Measurements from ENCODE around the gene SPRY1.

The SPRY1 gene

DNA sequence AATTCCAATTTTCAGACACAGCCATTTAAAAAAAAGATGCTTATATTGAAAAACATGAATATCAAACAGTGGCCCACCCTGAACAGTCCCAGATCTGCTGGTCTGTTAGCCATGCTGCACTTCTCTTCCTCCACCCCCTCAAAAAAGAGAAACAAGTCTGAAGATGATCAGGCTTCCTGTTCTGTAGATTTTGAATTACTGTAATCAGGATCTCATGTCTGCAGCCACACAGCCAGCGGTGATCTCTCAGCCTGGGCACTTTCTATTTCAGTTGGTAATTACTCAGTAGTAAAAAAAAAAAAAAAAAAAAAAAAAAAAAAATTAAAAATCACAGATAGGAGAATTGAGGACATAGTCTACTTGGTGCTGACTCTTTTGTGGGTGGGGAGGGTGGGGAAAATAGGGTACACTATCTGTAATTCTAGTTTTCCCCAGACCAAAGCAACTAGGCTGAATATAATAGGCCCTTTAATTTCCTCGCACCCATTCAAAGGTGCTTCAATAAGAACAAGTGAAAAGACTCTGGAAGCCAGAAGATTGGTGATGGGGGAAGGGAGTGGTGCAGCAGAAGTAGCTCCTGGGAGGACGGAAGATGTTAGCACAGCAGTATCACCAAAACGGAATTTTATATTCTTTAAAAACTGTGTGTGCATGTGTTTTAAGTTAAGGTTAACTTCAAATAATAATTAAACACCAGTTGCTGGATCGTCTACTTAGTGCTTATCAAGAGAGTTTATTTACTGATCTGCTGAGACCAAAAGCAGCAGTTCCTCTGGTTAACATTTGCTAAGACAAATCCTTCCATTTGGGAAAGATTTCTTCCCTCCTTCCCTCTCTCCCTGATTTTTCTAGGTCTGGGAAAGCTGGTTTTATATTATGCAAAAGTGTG lies 47.0 kb downstream of the SPRY1 start:
- Histone ChIP-seq H3K27ac (ENCODE audit: low read length) (no peak overlapping the region), H3K4me1 (ENCODE audit: control insufficient read depth, insufficient read depth, low read length) (no peaks in the 10 kb centered on the region; the same call in 1 of the 2 replicates), H3K27me3 (ENCODE audit: control insufficient read depth, insufficient read depth, low read length) (no peaks in the 10 kb centered on the region), H3K9me3 (ENCODE audit: control insufficient read depth, insufficient read depth, low read length) (no peaks in the 10 kb centered on the region), H3K36me3 (ENCODE audit: control insufficient read depth, insufficient read depth, low read length) (no peaks in the 10 kb centered on the region), H3K4me3 (ENCODE audit: low read length) (no peak overlapping the region)
- WGBS (ENCODE audit: insufficient coverage, insufficient read length): no CpG with 5 or more reads among the region's 5 CpGs
- no peak for DNase-seq (ENCODE audit: low read depth, low spot score)

DNA sequence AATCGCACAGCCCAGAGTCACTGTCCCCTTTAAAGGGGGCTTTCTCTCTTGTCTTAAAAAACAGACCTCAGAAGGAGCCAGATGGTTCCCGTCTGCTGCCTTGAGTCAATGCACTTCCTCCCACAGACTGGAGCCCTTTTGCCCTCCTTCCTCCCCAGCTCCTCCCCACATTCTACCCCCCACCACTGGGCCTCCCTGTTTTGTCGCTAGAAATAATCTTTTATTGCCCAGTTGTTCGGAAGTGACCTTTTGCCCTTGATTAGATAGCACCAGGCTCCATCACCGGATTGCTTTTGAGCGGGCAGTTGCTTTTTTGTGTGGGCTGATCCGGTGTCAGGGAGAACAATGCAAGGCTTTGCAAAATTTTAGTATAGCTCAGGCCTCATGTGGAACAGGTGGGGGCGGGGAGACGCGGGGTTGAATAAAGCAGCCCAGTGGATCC lies 47.7 kb downstream of the SPRY1 start:
- no peaks in the 10 kb centered on the region for H3K36me3 ChIP-seq (ENCODE audit: control insufficient read depth, insufficient read depth, low read length)
- H3K4me1 ChIP-seq (ENCODE audit: control insufficient read depth, insufficient read depth, low read length): no peaks in the 10 kb centered on the region; the same call in 1 of the 2 replicates
- WGBS (ENCODE audit: insufficient coverage, insufficient read length): no CpG with 5 or more reads among the region's 10 CpGs
- DNase-seq (ENCODE audit: low read depth, low spot score): peak; percentile 68
- H3K4me3 ChIP-seq (ENCODE audit: low read length): no peak overlapping the region
- H3K9me3 ChIP-seq (ENCODE audit: control insufficient read depth, insufficient read depth, low read length): no peaks in the 10 kb centered on the region
- no peak overlapping the region for H3K27ac ChIP-seq (ENCODE audit: low read length)
- no peaks in the 10 kb centered on the region for H3K27me3 ChIP-seq (ENCODE audit: control insufficient read depth, insufficient read depth, low read length)

DNA sequence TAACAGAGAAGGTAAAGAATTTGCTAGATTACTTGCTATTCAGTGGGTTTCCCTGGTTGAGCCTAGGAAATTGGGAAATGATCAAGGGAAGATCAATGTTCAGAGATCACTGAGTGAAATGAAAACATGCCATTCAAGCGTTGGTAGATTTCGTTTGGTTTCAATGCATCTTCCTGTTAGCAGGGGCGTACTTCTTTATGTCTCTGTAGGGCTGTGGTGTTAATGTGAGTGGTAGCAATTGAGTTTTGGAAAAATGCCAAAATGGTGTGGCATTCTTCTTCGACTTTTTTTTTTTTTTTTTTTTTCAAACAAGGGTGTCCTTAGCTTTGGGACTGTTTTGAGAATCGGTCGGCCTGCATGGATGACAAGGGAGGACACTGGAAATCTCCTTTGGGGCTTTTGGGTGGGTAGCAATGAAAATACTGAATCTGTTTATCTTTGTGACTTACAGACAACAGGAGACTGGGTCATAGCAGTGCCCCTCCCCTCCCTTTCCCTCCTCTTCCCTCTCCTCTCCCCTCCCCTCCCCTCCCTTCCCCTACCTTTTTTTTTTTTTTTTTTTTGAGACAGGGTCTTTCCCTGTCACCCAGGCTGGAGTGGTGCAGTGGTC lies 50.4 kb downstream of the SPRY1 start:
- no peaks in the 10 kb centered on the region for H3K27me3 ChIP-seq (ENCODE audit: control insufficient read depth, insufficient read depth, low read length)
- no peaks in the 10 kb centered on the region for H3K36me3 ChIP-seq (ENCODE audit: control insufficient read depth, insufficient read depth, low read length)
- H3K9me3 ChIP-seq (ENCODE audit: control insufficient read depth, insufficient read depth, low read length): no peaks in the 10 kb centered on the region
- DNase-seq (ENCODE audit: low read depth, low spot score): no peak
- no CpG with 5 or more reads among the region's 6 CpGs for WGBS (ENCODE audit: insufficient coverage, insufficient read length)
- H3K4me1 ChIP-seq (ENCODE audit: control insufficient read depth, insufficient read depth, low read length): no peaks in the 10 kb centered on the region; the same call in 1 of the 2 replicates
- H3K4me3 ChIP-seq (ENCODE audit: low read length): no peak overlapping the region
- no peak overlapping the region for H3K27ac ChIP-seq (ENCODE audit: low read length)

DNA sequence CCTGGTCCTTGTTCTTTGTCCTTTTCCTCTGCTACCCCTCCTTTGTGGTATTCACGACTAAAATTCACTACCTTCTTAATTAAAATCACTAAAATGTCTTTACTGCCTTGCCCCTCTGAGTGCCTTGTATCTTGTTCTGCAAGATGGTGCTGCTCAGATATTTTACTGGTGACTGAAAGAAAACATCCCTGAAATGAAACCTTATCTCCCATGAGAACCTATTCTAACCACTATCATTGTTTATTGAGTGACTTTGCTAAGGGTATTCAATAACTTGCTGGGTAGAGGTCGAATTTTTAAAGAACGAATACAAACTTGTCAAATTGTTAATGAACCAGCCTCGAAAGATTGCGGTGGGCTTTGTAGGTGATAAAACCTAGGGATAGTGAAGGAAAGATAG lies 52.8 kb downstream of the SPRY1 start:
- Histone ChIP-seq H3K9me3 (ENCODE audit: control insufficient read depth, insufficient read depth, low read length) (no peaks in the 10 kb centered on the region), H3K36me3 (ENCODE audit: control insufficient read depth, insufficient read depth, low read length) (no peaks in the 10 kb centered on the region), H3K4me3 (ENCODE audit: low read length) (no peak overlapping the region), H3K27me3 (ENCODE audit: control insufficient read depth, insufficient read depth, low read length) (no peaks in the 10 kb centered on the region), H3K27ac (ENCODE audit: low read length) (no peak overlapping the region), H3K4me1 (ENCODE audit: control insufficient read depth, insufficient read depth, low read length) (no peaks in the 10 kb centered on the region)
- DNase-seq (ENCODE audit: low read depth, low spot score): no peak
- no CpG with 5 or more reads among the region's 5 CpGs for WGBS (ENCODE audit: insufficient coverage, insufficient read length)

DNA sequence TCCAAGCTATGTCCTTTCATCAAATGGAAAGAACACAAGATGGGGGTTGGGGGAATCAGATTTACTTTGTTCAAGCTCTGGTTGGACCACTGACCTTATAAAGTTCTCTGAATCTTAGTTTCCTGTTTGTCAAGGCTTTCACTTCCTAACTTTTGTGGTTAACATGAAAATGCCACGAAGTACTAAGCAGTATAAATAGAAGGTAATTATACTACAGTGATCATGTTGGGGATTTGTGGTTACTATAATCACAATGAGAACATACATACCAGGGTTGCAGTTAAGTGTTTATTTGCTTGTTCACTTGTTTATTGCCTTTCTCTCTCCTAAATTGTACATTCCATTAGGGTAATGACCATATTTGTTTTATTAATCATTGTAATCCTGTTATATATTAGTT lies 53.2 kb downstream of the SPRY1 start:
- no peaks in the 10 kb centered on the region for H3K4me1 ChIP-seq (ENCODE audit: control insufficient read depth, insufficient read depth, low read length)
- no peaks in the 10 kb centered on the region for H3K9me3 ChIP-seq (ENCODE audit: control insufficient read depth, insufficient read depth, low read length)
- no peaks in the 10 kb centered on the region for H3K36me3 ChIP-seq (ENCODE audit: control insufficient read depth, insufficient read depth, low read length)
- no peak for DNase-seq (ENCODE audit: low read depth, low spot score)
- no peak overlapping the region for H3K27ac ChIP-seq (ENCODE audit: low read length)
- H3K27me3 ChIP-seq (ENCODE audit: control insufficient read depth, insufficient read depth, low read length): no peaks in the 10 kb centered on the region
- H3K4me3 ChIP-seq (ENCODE audit: low read length): no peak overlapping the region
- WGBS (ENCODE audit: insufficient coverage, insufficient read length): no CpG with 5 or more reads among the region's 1 CpG

DNA sequence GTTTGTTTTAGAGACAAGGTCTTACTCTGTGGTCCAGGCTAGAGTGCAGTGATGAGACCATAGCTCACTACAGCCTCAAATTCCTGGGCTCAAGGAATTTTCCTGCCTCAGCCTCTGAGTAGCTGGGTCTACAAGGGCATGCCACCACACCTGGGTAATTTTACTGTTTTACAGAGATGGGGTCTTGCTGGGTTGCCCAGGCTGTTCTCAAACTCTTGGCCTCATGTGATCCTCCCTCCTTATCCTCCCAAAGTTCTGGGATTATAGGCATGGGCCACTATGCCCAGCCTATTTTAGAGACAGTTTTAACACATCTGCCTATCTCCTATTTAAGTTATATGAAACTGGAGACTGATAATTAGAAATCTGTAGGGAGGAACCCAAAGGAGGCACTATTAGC lies 53.8 kb downstream of the SPRY1 start:
- H3K4me3 ChIP-seq (ENCODE audit: low read length): no peak overlapping the region
- DNase-seq (ENCODE audit: low read depth, low spot score): no peak
- H3K4me1 ChIP-seq (ENCODE audit: control insufficient read depth, insufficient read depth, low read length): no peaks in the 10 kb centered on the region
- H3K9me3 ChIP-seq (ENCODE audit: control insufficient read depth, insufficient read depth, low read length): no peaks in the 10 kb centered on the region
- no peaks in the 10 kb centered on the region for H3K36me3 ChIP-seq (ENCODE audit: control insufficient read depth, insufficient read depth, low read length)
- no peak overlapping the region for H3K27ac ChIP-seq (ENCODE audit: low read length)
- H3K27me3 ChIP-seq (ENCODE audit: control insufficient read depth, insufficient read depth, low read length): no peaks in the 10 kb centered on the region

DNA sequence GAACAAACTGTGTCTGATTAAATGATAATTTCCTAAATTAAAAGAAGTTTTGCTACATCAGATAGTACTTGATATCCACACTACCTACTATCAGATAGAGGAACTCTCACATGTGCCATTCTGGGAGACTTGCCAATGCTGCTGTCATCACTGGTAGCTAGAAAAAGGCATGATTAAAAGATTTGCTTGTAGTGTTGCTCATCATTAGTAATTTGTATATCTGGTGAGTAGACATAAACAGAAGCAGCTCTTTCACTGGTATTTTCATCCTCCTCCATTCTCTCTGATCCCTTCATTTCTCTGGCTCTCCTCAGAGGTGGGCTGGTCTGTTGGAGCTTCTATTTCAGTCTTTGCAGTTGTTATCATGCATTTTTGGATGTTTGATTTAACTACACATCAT lies 56.0 kb downstream of the SPRY1 start:
- Histone ChIP-seq H3K27ac (ENCODE audit: low read length) (no peak overlapping the region), H3K4me1 (ENCODE audit: control insufficient read depth, insufficient read depth, low read length) (no peaks in the 10 kb centered on the region)

DNA sequence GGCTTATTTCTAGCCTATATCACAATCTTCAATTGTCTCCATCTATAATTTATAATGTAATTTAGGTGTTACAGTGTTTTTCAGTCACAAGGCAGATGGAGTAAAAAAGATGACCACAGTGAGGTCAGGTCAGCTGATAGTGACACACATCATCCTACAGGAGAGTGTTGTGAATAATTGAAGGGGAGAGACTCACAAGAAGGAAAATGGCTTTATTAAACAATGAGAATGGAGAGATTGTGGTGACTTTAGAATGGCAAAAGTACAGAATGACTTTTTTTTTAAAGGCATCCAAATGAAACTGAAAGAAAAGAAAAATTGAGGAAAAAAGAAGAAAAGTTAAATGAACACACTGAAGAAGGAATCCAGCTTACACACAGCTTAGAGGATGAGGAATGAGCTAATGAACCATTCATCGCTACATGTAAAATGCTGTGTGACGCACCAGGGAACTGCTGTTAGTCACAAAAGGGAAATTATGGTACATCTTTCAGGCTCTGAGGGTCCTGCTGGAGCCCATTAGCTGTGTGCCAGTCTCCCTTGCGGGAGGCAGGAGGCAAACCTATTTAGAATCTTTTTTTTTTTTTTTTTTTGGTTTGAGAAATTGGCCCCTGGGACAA lies 56.6 kb downstream of the SPRY1 start:
- no peak overlapping the region for H3K27ac ChIP-seq (ENCODE audit: low read length)
- DNase-seq (ENCODE audit: low read depth, low spot score): no peak

More for the DNA sequence above, 56.0 kb downstream of the SPRY1 start:
- Histone ChIP-seq H3K9me3 (ENCODE audit: control insufficient read depth, insufficient read depth, low read length) (no peaks in the 10 kb centered on the region), H3K36me3 (ENCODE audit: control insufficient read depth, insufficient read depth, low read length) (no peaks in the 10 kb centered on the region), H3K27me3 (ENCODE audit: control insufficient read depth, insufficient read depth, low read length) (no peaks in the 10 kb centered on the region), H3K4me3 (ENCODE audit: low read length) (no peak overlapping the region)
- no peak for DNase-seq (ENCODE audit: low read depth, low spot score)

More for the DNA sequence above, 56.6 kb downstream of the SPRY1 start:
- Histone ChIP-seq H3K4me1 (ENCODE audit: control insufficient read depth, insufficient read depth, low read length) (no peaks in the 10 kb centered on the region), H3K36me3 (ENCODE audit: control insufficient read depth, insufficient read depth, low read length) (no peaks in the 10 kb centered on the region), H3K4me3 (ENCODE audit: low read length) (no peak overlapping the region), H3K9me3 (ENCODE audit: control insufficient read depth, insufficient read depth, low read length) (no peaks in the 10 kb centered on the region), H3K27me3 (ENCODE audit: control insufficient read depth, insufficient read depth, low read length) (no peaks in the 10 kb centered on the region)
- no CpG with 5 or more reads among the region's 3 CpGs for WGBS (ENCODE audit: insufficient coverage, insufficient read length)

Data from iPS DF 6.9 (cell line).